GM23338 (cell line): ENCODE measurements around the gene MICAL2. TPM values are rescaled to one million over a fixed set of nuclear protein-coding genes. Genes with fewer than 3 reads are reported as not detected.

Experiments
- ATAC-seq: fragments of 200-7000 bp; cut with Tn5 transposase; 3 replicates; pipeline ENCODE4 v1.9.1; 2020
- DNase-seq: peaks from one replicate; pipeline ENCODE4 v3.0.0-alpha.2; 2015; ENCODE audit warnings: low spot score
- H2AFZ ChIP-seq: fragments of 200-600 bp; sonication (generic); 2 replicates; pipeline ENCODE4 v1.8.0; 2016; ENCODE audit warnings: antibody characterized with exemption, mild to moderate bottlenecking, moderate library complexity
- H3F3A ChIP-seq: fragments of 200-600 bp; sonication (generic); replicated peaks from 2 replicates; pipeline ENCODE4 v1.8.0; 2017; ENCODE audit warnings: antibody characterized with exemption, mixed run types, low read depth
- H3K27ac ChIP-seq: fragments of 200-600 bp; sonication (generic); 2 replicates; pipeline ENCODE4 v1.6.1; 2016; ENCODE audit warnings: low read depth
- H3K27me3 ChIP-seq: fragments of 200-600 bp; sonication (generic); 2 replicates; pipeline ENCODE4 v1.8.0; 2016; ENCODE audit warnings: mild to moderate bottlenecking, mixed run types, moderate library complexity; ENCODE audit not compliant: insufficient read depth
- H3K36me3 ChIP-seq: fragments of 200-600 bp; sonication (generic); 2 replicates; pipeline ENCODE4 v1.8.0; 2016; ENCODE audit warnings: mild to moderate bottlenecking; ENCODE audit not compliant: insufficient read depth
- H3K4me1 ChIP-seq: fragments of 200-600 bp; sonication (generic); 2 replicates; pipeline ENCODE4 v1.8.0; 2016; ENCODE audit warnings: mild to moderate bottlenecking, moderate library complexity; ENCODE audit not compliant: insufficient read depth
- H3K4me2 ChIP-seq: fragments of 200-600 bp; sonication (generic); 2 replicates; pipeline ENCODE4 v1.7.1; 2017; ENCODE audit warnings: mixed run types
- H3K4me3 ChIP-seq: fragments of 200-600 bp; sonication (generic); 2 replicates; pipeline ENCODE4 v1.6.1; 2016; ENCODE audit warnings: mixed run types
- H3K79me2 ChIP-seq: fragments of 200-600 bp; sonication (generic); replicated peaks from 2 replicates; pipeline ENCODE4 v1.8.0; 2017; ENCODE audit warnings: mild to moderate bottlenecking; ENCODE audit not compliant: insufficient read depth
- H3K9me2 ChIP-seq: fragments of 200-600 bp; sonication (generic); 2 replicates; pipeline ENCODE4 v1.8.0; 2017; ENCODE audit not compliant: insufficient read depth
- H4K20me1 ChIP-seq: fragments of 200-600 bp; sonication (generic); replicated peaks from 2 replicates; pipeline ENCODE4 v1.8.0; 2017; ENCODE audit warnings: mild to moderate bottlenecking; ENCODE audit not compliant: insufficient read depth
- H3K27ac Mint-ChIP-seq: 2 replicates; pipeline ENCODE4 v1.8.0; 2020; ENCODE audit warnings: inconsistent platforms, mild to moderate bottlenecking, moderate library complexity, mixed read lengths
- H3K27me3 Mint-ChIP-seq: 3 replicates; pipeline ENCODE4 v1.8.0; 2022; ENCODE audit warnings: low read depth, mild to moderate bottlenecking, moderate library complexity, mixed read lengths, inconsistent platforms; ENCODE audit not compliant: insufficient read depth, poor library complexity
- H3K36me3 Mint-ChIP-seq: 3 replicates; pipeline ENCODE4 v1.8.0; 2021; ENCODE audit warnings: low read depth, mild to moderate bottlenecking, inconsistent platforms, moderate library complexity, mixed read lengths
- H3K4me1 Mint-ChIP-seq: 3 replicates; pipeline ENCODE4 v1.8.0; 2020; ENCODE audit warnings: mild to moderate bottlenecking, inconsistent platforms, mixed read lengths
- H3K4me3 Mint-ChIP-seq: 3 replicates; pipeline ENCODE4 v1.8.0; 2021; ENCODE audit warnings: moderate library complexity, mild to moderate bottlenecking, inconsistent platforms, mixed read lengths
- H3K9me3 Mint-ChIP-seq: 3 replicates; pipeline ENCODE4 v1.8.0; 2020; ENCODE audit warnings: moderate library complexity, mild to moderate bottlenecking, inconsistent platforms, mixed read lengths
- CREB1 ChIP-seq: fragments of 250-450 bp; sonication (Bioruptor Pico); IDR thresholded peaks from 2 replicates; pipeline ENCODE4 v1.5.0; 2020; ENCODE audit warnings: low read depth, mild to moderate bottlenecking, moderate library complexity
- CTCF ChIP-seq, 2 experiments: fragments of 200-600 bp in 1 of 2; sonication (generic) in 1 of 2; conservative IDR thresholded peaks; 2 replicates each; pipeline versions ENCODE4 v1.5.1 to v1.6.1; 2016 to 2017; ENCODE audit warnings: antibody characterized with exemption in 2 of 2, low read depth in 2 of 2, mild to moderate bottlenecking in 2 of 2, moderate library complexity in 1 of 2
- ETS1 ChIP-seq: IDR thresholded peaks from 2 replicates; pipeline ENCODE4 v1.6.1; 2016; ENCODE audit warnings: antibody characterized with exemption
- EZH2 ChIP-seq: fragments of 200-600 bp; sonication (generic); IDR thresholded peaks from one replicate; pipeline ENCODE4 v1.8.0; 2017; ENCODE audit warnings: antibody characterized with exemption, mild to moderate bottlenecking, low read depth; ENCODE audit not compliant: unreplicated experiment
- EZH2phosphoT487 ChIP-seq: fragments of 200-600 bp; sonication (generic); IDR thresholded peaks from one replicate; pipeline ENCODE4 v1.8.1; 2018; ENCODE audit warnings: antibody characterized with exemption; ENCODE audit not compliant: unreplicated experiment
- NANOG ChIP-seq: IDR thresholded peaks from 2 replicates; pipeline ENCODE4 v1.6.1; 2016; ENCODE audit warnings: antibody characterized with exemption, borderline replicate concordance
- POLR2AphosphoS5 ChIP-seq: IDR thresholded peaks from 2 replicates; pipeline ENCODE4 v1.6.1; 2016; ENCODE audit warnings: antibody characterized with exemption, low read depth
- ZNF114 ChIP-seq: fragments of 250-450 bp; sonication (Bioruptor Pico); IDR thresholded peaks from 2 replicates; pipeline ENCODE4 v1.5.0; 2020; ENCODE audit warnings: mild to moderate bottlenecking, moderate library complexity
- ZNF331 ChIP-seq: fragments of 250-450 bp; sonication (Bioruptor Pico); IDR thresholded peaks from 2 replicates; pipeline ENCODE4 v1.5.0; 2020; ENCODE audit warnings: low read depth, mild to moderate bottlenecking, moderate library complexity
- ZNF462 ChIP-seq: fragments of 250-450 bp; sonication (Bioruptor Pico); IDR thresholded peaks from 2 replicates; pipeline ENCODE4 v1.5.0; 2020; ENCODE audit warnings: mild to moderate bottlenecking, moderate library complexity
- polyA plus RNA-seq: library from polyadenylated mRNA; unstranded; fragments of >200 nt; fragmentation: Nextera tagmentation; extraction: Ambion mirVana; gene quantifications from 2 replicates; pipeline ENCODE4 v1.2.1, GENCODE V29; 2016
- total RNA-seq: library from RNA; depleted of rRNA; stranded (reverse); fragments of >200 nt; shearing (Covaris generic); gene quantifications from 2 replicates; pipeline ENCODE4 v1.2.3, GENCODE V29; 2014

MICAL2 gene
- total and polyA plus RNA-seq, 2 experiments from 2014 or later: 0.66 to 1.4 TPM

GRCh38 chr11:12259956-12260355 is 149.6 kb downstream of the MICAL2 start (continued):
- TF ChIP-seq ZNF462 (no peak), NANOG (no peak), ZNF331 (CRISPR knock-in tag) (no peak), CTCF (conservative IDR thresholded peaks at IDR 0.05; ENCODE audit: low read depth in 2 of 2) (no peak), ZNF114 (CRISPR knock-in tag) (no peak)

GRCh38 chr11:12260731-12261521 is 150.5 kb downstream of the MICAL2 start:
- Histone ChIP-seq H3K27ac (no peak overlapping the region), H3K27me3 (no peaks in the 10 kb centered on the region), H3K4me1 (no peaks in the 10 kb centered on the region), H2AFZ (no peak overlapping the region), H3F3A (no peaks in the 10 kb centered on the region), H3K9me2 (no peaks in the 10 kb centered on the region), H3K79me2 (no peaks in the 10 kb centered on the region), H3K36me3 (no peaks in the 10 kb centered on the region), H4K20me1 (no peaks in the 10 kb centered on the region), H3K4me2 (no peak overlapping the region), H3K4me3 (no peak overlapping the region)
- Mint-ChIP-seq H3K4me3 (no peak overlapping the region), H3K9me3 (no peaks in the 10 kb centered on the region), H3K27ac (no peak overlapping the region), H3K36me3 (no peaks in the 10 kb centered on the region), H3K4me1 (peaks cover 3% of the 10 kb centered on the region; the same call in 2 of the 3 replicates), H3K27me3 (no peaks in the 10 kb centered on the region)
- DNase-seq (no peak), ATAC-seq (no peak)
- no peak for TF ChIP-seq ETS1
- no peak for TF ChIP-seq POLR2AphosphoS5
- TF ChIP-seq CREB1 (CRISPR knock-in tag): no peak
- no peak for TF ChIP-seq EZH2phosphoT487
- no peak for TF ChIP-seq CTCF (conservative IDR thresholded peaks at IDR 0.05; ENCODE audit: low read depth in 2 of 2)
- no peak for TF ChIP-seq NANOG
- TF ChIP-seq EZH2: no peak
